ENCODE measurements around the gene TMEM121.

TMEM121 gene

DNA sequence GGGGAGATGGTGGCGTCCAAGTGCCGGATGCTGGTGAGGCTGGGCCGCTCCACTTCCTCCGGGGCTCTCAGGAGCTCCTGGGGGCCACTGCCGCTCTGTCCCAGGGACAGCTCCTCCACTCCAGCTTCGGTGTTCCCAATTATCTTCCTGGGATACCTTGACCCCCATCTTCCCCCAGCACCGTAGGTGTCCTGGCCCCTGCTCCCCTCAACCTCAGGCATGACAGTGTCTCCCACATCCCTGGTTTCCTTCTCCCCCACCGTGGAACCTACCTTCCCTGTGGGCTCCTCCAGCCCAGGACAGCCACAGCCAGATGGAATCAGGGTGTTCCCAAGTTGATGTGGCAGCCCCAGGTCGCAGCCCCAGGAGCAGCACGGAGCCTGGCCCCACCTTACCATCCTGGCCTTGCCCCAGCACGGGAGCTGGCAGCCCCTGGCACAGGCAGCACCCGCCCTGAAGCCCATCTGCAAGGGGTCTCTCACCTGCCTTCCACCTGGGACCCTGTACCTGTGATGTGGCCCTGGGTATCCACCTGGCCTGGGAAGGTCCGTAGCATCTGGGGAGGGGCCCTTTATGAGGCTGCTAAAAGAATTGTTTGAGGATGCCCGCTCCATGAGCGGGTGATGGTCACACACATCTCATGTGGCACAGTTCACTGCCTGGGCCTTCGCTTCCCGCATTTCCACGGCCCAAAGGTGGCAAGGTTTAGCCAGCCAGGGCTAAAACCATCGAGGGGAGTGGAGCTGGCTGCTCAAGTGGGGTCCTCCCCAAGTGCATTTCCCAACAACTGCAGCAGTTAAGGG lies 4.1 kb downstream of the TMEM121 start:
- no peak for DNase-seq
- intact Hi-C loops (cut with DNase I; ENCODE audit: low total_unique reads): loop anchor here (2.0 kb wide), 2 partner anchors 160 to 324 kb away; no protein-coding TSS in a partner anchor
- peaks cover 0 to 8% (median 4%) of the 10 kb centered on the region in 3 donors for H3K36me3 ChIP-seq
- peaks cover 0 to 68% of the 10 kb centered on the region in 2 donors for H3K27me3 ChIP-seq
- no peak overlapping the region for H3K27ac ChIP-seq
- TF ChIP-seq, protein P1, sequence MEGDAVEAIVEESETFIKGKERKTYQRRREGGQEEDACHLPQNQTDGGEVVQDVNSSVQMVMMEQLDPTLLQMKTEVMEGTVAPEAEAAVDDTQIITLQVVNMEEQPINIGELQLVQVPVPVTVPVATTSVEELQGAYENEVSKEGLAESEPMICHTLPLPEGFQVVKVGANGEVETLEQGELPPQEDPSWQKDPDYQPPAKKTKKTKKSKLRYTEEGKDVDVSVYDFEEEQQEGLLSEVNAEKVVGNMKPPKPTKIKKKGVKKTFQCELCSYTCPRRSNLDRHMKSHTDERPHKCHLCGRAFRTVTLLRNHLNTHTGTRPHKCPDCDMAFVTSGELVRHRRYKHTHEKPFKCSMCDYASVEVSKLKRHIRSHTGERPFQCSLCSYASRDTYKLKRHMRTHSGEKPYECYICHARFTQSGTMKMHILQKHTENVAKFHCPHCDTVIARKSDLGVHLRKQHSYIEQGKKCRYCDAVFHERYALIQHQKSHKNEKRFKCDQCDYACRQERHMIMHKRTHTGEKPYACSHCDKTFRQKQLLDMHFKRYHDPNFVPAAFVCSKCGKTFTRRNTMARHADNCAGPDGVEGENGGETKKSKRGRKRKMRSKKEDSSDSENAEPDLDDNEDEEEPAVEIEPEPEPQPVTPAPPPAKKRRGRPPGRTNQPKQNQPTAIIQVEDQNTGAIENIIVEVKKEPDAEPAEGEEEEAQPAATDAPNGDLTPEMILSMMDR (IDR thresholded peaks at IDR 0.05): no peak
- H3K9me3 ChIP-seq: no peaks in the 10 kb centered on the region
- peaks cover 0 to 39% (median 33%) of the 10 kb centered on the region in 4 donors for H3K4me1 ChIP-seq
- H3K4me3 ChIP-seq: no peak overlapping the region

DNA sequence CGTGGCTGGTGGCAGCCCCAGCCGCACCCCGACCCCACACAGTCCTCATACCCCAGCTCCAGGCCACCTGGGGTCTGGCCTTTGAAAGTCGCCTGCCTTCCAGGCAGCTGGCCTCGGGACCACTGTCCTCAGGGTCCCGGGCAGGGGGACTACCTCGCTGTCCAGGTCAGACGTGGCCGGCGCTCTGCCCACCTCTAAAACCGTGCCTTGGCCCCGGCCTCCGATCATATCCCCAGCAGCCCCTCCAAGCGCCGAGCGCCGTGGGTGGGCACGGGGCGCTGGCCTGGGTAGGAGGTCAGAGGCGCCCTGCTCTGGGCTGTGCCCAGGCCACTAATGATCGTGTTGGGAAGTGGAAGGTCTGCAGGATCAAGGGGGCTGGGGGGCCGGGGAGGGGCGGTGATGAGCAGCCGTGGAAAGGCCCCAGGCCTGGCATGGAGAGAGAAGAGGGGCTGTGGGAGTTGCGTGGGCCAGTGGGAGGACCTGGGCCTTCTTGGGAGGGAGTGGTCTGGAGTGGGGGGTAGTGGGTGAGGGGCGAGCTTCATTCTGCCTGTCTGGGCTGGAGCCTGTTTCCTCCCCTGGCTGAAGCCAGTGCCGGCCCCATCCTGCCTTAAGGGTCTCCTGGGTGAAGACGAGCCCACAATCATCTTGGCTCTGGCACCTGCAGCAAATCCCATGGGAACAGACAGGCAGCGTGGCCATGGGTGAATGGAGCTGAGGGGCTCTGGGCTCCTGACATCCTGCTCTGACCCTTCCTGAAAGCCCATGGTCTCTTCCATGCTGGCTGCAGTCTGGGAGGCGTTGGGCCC lies 4.9 kb downstream of the TMEM121 start:
- H3K27ac ChIP-seq: no peak overlapping the region
- no peaks in the 10 kb centered on the region for H3K9me3 ChIP-seq
- DNase-seq: peak in 1 of 2 donors; percentile 65
- peaks cover 0 to 76% of the 10 kb centered on the region in 2 donors for H3K27me3 ChIP-seq
- TF ChIP-seq, protein P1 (IDR thresholded peaks at IDR 0.05): no peak
- peaks cover 0 to 8% (median 4%) of the 10 kb centered on the region in 3 donors for H3K36me3 ChIP-seq
- H3K4me1 ChIP-seq: peaks cover 0 to 32% (median 27%) of the 10 kb centered on the region in 4 donors
- intact Hi-C loops (cut with DNase I; ENCODE audit: low total_unique reads): loop anchor here (2.0 kb wide), 2 partner anchors 160 to 324 kb away; no protein-coding TSS in a partner anchor
- H3K4me3 ChIP-seq: no peak overlapping the region

DNA sequence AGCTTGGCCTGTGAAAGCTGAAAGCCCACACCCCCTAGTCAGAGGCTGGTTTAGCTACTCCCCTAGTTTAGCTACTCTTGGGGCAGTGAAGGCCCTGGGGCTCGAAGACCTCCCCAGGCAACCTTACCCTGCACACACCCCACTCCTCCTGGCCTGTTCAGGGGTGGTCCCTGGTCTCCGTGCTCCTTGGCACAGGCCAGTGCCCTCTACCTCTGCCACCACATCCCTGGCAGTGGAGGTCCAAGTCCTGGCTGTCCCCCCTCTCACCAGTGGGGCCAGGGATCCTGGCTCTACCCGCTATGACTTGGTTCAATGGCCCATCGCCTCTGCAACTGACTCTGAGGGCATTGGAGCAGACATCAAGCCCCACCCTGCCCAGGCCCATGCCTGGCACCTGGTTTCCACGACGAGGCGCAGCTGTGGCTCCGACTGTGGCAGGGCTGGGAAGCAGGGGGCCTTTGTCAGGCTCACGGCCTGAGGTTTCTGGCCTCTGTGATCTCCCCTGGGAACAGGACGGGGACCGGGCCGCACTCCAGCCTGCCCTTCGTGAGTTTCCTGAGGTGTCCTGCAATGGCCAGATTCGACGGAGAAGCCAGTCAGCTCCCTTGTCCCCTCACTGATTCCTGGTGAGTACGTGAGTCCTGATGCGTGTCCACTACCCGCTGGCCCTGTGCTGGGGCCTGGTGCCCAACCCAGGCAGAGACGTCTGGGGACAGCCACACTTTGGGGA lies 5.7 kb downstream of the TMEM121 start:
- H3K9me3 ChIP-seq: no peaks in the 10 kb centered on the region
- peaks cover 0 to 8% (median 4%) of the 10 kb centered on the region in 3 donors for H3K36me3 ChIP-seq
- peaks cover 0 to 80% of the 10 kb centered on the region in 2 donors for H3K27me3 ChIP-seq
- TF ChIP-seq, protein P1 (IDR thresholded peaks at IDR 0.05): no peak
- intact Hi-C loops (cut with DNase I; ENCODE audit: low total_unique reads): loop anchor here (2.0 kb wide), 2 partner anchors 161 to 325 kb away; no protein-coding TSS in a partner anchor
- peak in 1 of 2 donors; percentile 61 for DNase-seq
- H3K4me3 ChIP-seq: no peak overlapping the region
- H3K27ac ChIP-seq: no peak overlapping the region
- peaks cover 0 to 26% (median 21%) of the 10 kb centered on the region in 4 donors for H3K4me1 ChIP-seq

DNA sequence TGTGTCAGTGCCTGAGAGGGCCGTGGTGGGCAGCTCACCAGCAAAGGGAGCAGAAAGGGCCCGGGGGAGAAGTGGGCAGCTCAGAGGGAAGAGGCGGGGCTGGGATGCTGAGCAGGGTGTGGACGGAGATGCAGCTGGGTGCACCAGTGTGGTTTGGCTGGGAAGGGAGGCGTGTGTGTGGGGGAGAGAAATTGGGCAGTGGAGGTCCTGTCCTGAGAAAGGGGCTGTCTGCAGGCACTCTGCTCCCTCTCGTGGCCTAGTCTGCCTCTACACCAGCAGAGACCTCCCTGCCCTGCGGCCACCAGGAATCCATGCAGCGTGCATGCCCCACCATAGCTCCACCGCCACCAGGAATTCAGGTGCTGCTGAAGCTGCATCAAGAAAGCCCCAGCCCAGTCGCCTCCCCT lies 6.4 kb downstream of the TMEM121 start:
- Histone ChIP-seq H3K27ac (no peak overlapping the region), H3K4me3 (no peak overlapping the region)
- intact Hi-C loops (cut with DNase I; ENCODE audit: low total_unique reads): no loop called here

More for the DNA sequence above, 6.4 kb downstream of the TMEM121 start:
- Histone ChIP-seq H3K36me3 (peaks cover 0 to 8% (median 4%) of the 10 kb centered on the region in 3 donors), H3K27me3 (peaks cover 0 to 80% of the 10 kb centered on the region in 2 donors), H3K4me1 (peaks cover 0 to 21% (median 15%) of the 10 kb centered on the region in 4 donors), H3K9me3 (no peaks in the 10 kb centered on the region)
- peak in 1 of 2 donors; percentile 57 for DNase-seq
- TF ChIP-seq, protein P1 (IDR thresholded peaks at IDR 0.05): no peak

Measured in tibial artery (tissue), 4 donors.